Endodermal cell (in vitro differentiated cells): ENCODE data around the gene HMOX1. TPM values are rescaled to one million over a fixed set of nuclear protein-coding genes. Genes with fewer than 3 reads are reported as not detected.

Experiments
- DNase-seq: peaks from one replicate; pipeline ENCODE4 v3.0.0-alpha.2; 2017
- H3K27ac ChIP-seq: 2 replicates; pipeline ENCODE4 v1.5.1; 2013; ENCODE audit warnings: mild to moderate bottlenecking, low read depth, low read length, moderate library complexity
- H3K27me3 ChIP-seq: 2 replicates; pipeline ENCODE4 v1.6.1; 2013; ENCODE audit warnings: mild to moderate bottlenecking, low read length, moderate library complexity; ENCODE audit not compliant: insufficient read depth, control insufficient read depth, poor library complexity, severe bottlenecking
- H3K36me3 ChIP-seq: 2 replicates; pipeline ENCODE4 v1.7.0; 2013; ENCODE audit warnings: mild to moderate bottlenecking, low read length, moderate library complexity; ENCODE audit not compliant: control insufficient read depth, insufficient read depth
- H3K4me1 ChIP-seq: one replicate; pipeline ENCODE4 v1.7.0; 2013; ENCODE audit warnings: low read length; ENCODE audit not compliant: control insufficient read depth, insufficient read depth
- H3K4me3 ChIP-seq: 2 replicates; pipeline ENCODE4 v1.5.1; 2013; ENCODE audit warnings: mild to moderate bottlenecking, low read length, moderate library complexity
- H3K9ac ChIP-seq: 2 replicates; pipeline ENCODE4 v1.6.1; 2013; ENCODE audit warnings: mild to moderate bottlenecking, low read length, moderate library complexity; ENCODE audit not compliant: poor library complexity, severe bottlenecking; ENCODE audit errors: extremely low read depth
- H3K9me3 ChIP-seq: 2 replicates; pipeline ENCODE4 v1.6.1; 2013; ENCODE audit warnings: mild to moderate bottlenecking, low read length, moderate library complexity; ENCODE audit not compliant: control insufficient read depth
- H3K27ac Mint-ChIP-seq: 2 replicates; pipeline ENCODE4 v1.8.0; 2020; ENCODE audit warnings: mixed read lengths
- H3K27me3 Mint-ChIP-seq: 2 replicates; pipeline ENCODE4 v1.8.0; 2021; ENCODE audit warnings: mild to moderate bottlenecking, mixed read lengths; ENCODE audit not compliant: insufficient read depth
- H3K36me3 Mint-ChIP-seq: 2 replicates; pipeline ENCODE4 v1.8.0; 2020; ENCODE audit warnings: low read depth, mixed read lengths
- H3K4me1 Mint-ChIP-seq: 2 replicates; pipeline ENCODE4 v1.8.0; 2020; ENCODE audit warnings: mixed read lengths
- H3K4me3 Mint-ChIP-seq: 2 replicates; pipeline ENCODE4 v1.8.0; 2020; ENCODE audit warnings: mild to moderate bottlenecking, moderate library complexity, mixed read lengths
- H3K9me3 Mint-ChIP-seq: 2 replicates; pipeline ENCODE4 v1.8.0; 2020; ENCODE audit warnings: mild to moderate bottlenecking, mixed read lengths
- CTCF ChIP-seq: fragments of 200-600 bp; sonication (generic); conservative IDR thresholded peaks from 2 replicates; pipeline ENCODE4 v1.5.0; 2021; ENCODE audit warnings: antibody characterized with exemption, mild to moderate bottlenecking
- WGBS, 2 experiments: methylation state at CpG; one replicate each; pipeline versions ENCODE4 v1.1.5 to v1.1.7; 2013; ENCODE audit warnings: missing lambda C conversion rate in 2 of 2, mixed read lengths in 1 of 2; ENCODE audit not compliant: insufficient coverage in 1 of 2, insufficient read length in 1 of 2; 5-methylcytosine and 5-hydroxymethylcytosine counted together
- total RNA-seq, 2 donors: library from RNA; stranded (reverse); fragmentation: NEBNext Ultra II Directional in 1 of 2; extraction: Animal tissue kit (Norgen Biotek cat#: 25700) in 1 of 2; gene quantifications; 2 replicates in 1 of 2; 3 replicates in 1 of 2; pipeline ENCODE4 v1.2.1, GENCODE V29; 2021

HMOX1 gene
- total RNA-seq, 2 donors from 2014 or later, result 11.4 to 21.6 TPM

GRCh38 chr22:35418088-35418487 lies 37.2 kb downstream of the HMOX1 start:
- no peak for DNase-seq
- H3K4me3 Mint-ChIP-seq, result no peak overlapping the region
- H3K27ac Mint-ChIP-seq, result no peak overlapping the region
- Histone ChIP-seq H3K27me3 (no peaks in the 10 kb centered on the region), H3K36me3 (peaks cover 87% of the 10 kb centered on the region), H3K9me3 (no peaks in the 10 kb centered on the region), H3K4me3 (no peak overlapping the region), H3K4me1 (no peaks in the 10 kb centered on the region), H3K27ac (no peak overlapping the region), H3K9ac (no peak overlapping the region)
- 92 to 93% methylated on average over 7 of the region's 8 CpGs for WGBS, 2 experiments
- H3K27me3 Mint-ChIP-seq, result no peaks in the 10 kb centered on the region
- H3K4me1 Mint-ChIP-seq, result no peaks in the 10 kb centered on the region
- H3K36me3 Mint-ChIP-seq, result peaks cover 78% of the 10 kb centered on the region
- no peak for TF ChIP-seq CTCF
- H3K9me3 Mint-ChIP-seq, result no peaks in the 10 kb centered on the region

DNA sequence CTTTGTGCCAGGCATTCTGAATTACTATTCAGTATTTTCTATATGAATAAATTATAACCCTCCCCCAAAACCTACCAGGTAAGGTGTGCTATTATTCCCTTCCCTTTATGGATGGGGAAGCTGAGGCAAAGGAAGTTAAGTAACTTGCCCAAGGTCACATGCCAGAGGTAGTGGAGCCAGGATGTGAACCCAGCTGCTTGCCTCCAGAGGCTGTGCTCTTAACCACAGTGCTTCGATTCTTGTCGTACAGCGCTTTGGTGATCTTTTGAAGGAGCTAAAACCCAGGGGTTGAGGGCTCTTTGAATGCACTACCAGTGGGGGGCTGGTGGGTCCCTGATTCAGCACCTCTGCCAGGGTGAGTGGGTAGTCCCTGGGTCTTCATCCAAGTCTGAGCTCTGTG lies 37.8 kb downstream of the HMOX1 start:
- Histone ChIP-seq H3K9me3 (no peaks in the 10 kb centered on the region), H3K27ac (no peak overlapping the region), H3K4me1 (no peaks in the 10 kb centered on the region), H3K27me3 (no peaks in the 10 kb centered on the region), H3K9ac (no peak overlapping the region), H3K36me3 (peaks cover 86% of the 10 kb centered on the region), H3K4me3 (no peak overlapping the region)
- 96 to 100% methylated on average over 1 to 3 of the region's 3 CpGs for WGBS, 2 experiments
- Mint-ChIP-seq H3K9me3 (no peaks in the 10 kb centered on the region), H3K27me3 (no peaks in the 10 kb centered on the region), H3K27ac (no peak overlapping the region), H3K4me3 (no peak overlapping the region), H3K36me3 (peaks cover 79% of the 10 kb centered on the region), H3K4me1 (no peaks in the 10 kb centered on the region)
- no peak for TF ChIP-seq CTCF
- DNase-seq, result no peak

- H3K27me3 ChIP-seq, result no peaks in the 10 kb centered on the region
- Mint-ChIP-seq H3K36me3 (peaks cover 81% of the 10 kb centered on the region), H3K27me3 (no peaks in the 10 kb centered on the region), H3K27ac (no peak overlapping the region), H3K4me1 (peaks cover under 1% of the 10 kb centered on the region), H3K4me3 (no peak overlapping the region), H3K9me3 (no peaks in the 10 kb centered on the region)
- WGBS, 2 experiments, result 95% methylated on average over 10 of the region's 10 CpGs; no CpG with 5 or more reads in 1 of the 2 experiments
- TF ChIP-seq CTCF, result no peak
- H3K4me3 ChIP-seq, result no peak overlapping the region
- no peak overlapping the region for H3K9ac ChIP-seq
- H3K4me1 ChIP-seq, result no peaks in the 10 kb centered on the region
- DNase-seq, result no peak
- H3K36me3 ChIP-seq, result peaks cover 91% of the 10 kb centered on the region
- H3K27ac ChIP-seq, result no peak overlapping the region
- H3K9me3 ChIP-seq, result no peaks in the 10 kb centered on the region
Observed at GRCh38 chr22:35419756-35420155, 38.9 kb downstream of the HMOX1 start.
